C4-2B (cell line): Measurements from ENCODE around the gene LRRTM2.

ENCODE experiments used
- CTCF ChIP-seq: fragments of 450-650 bp; conservative IDR thresholded peaks from 2 replicates; pipeline ENCODE4 v1.5.1; 2017; ENCODE audit warnings: mild to moderate bottlenecking
- ZFX ChIP-seq: fragments of 450-650 bp; IDR thresholded peaks from 2 replicates; pipeline ENCODE4 v1.6.1; 2017

GRCh38 chr5:138853132-138853531 lies 22.0 kb downstream of the LRRTM2 start:
- TF ChIP-seq CTCF (no peak), ZFX (no peak)
